ENCODE measurements around the gene SMYD4.
"Not testable (repeated sequence)": the region's sequence is repeated elsewhere in the genome, so short reads cannot be mapped to it uniquely, and the experiment has no call there.

Gene SMYD4

GRCh38 chr17:1769822-1770477 lies 59.8 kb downstream of the SMYD4 start:
- no peak for DNase-seq (ENCODE audit: low read depth)
- TF ChIP-seq, protein P1, sequence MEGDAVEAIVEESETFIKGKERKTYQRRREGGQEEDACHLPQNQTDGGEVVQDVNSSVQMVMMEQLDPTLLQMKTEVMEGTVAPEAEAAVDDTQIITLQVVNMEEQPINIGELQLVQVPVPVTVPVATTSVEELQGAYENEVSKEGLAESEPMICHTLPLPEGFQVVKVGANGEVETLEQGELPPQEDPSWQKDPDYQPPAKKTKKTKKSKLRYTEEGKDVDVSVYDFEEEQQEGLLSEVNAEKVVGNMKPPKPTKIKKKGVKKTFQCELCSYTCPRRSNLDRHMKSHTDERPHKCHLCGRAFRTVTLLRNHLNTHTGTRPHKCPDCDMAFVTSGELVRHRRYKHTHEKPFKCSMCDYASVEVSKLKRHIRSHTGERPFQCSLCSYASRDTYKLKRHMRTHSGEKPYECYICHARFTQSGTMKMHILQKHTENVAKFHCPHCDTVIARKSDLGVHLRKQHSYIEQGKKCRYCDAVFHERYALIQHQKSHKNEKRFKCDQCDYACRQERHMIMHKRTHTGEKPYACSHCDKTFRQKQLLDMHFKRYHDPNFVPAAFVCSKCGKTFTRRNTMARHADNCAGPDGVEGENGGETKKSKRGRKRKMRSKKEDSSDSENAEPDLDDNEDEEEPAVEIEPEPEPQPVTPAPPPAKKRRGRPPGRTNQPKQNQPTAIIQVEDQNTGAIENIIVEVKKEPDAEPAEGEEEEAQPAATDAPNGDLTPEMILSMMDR (conservative IDR thresholded peaks at IDR 0.05; ENCODE audit: low read depth, low read length), result no peak
- H3K4me3 ChIP-seq (ENCODE audit: low read length), result no peak overlapping the region

DNA sequence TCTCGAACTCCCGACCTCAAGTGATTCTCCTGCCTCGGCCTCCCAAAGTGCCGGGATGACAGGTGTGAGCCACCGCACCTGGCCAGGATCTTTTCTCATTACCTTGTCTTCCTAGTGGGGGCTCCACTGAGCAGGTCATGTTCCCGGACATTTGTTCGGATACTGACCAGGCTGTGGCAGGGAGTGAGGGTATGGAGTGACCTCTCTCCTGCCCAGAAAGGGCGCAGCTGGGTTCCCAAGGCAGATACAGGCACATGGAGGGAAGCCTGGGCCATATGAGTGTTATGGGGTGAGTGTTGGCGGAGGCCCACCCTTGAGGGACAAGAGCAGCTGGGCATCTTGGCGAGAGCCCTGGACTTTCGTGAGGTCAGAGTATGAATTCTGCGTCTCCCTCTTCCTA lies 62.3 kb downstream of the SMYD4 start:
- no peak overlapping the region for H3K4me3 ChIP-seq (ENCODE audit: low read length)
- TF ChIP-seq, protein P1 (conservative IDR thresholded peaks at IDR 0.05; ENCODE audit: low read depth, low read length), result peak; percentile 18
- no peak for DNase-seq (ENCODE audit: low read depth)

- no peak for DNase-seq (ENCODE audit: low read depth)
- no peak overlapping the region for H3K4me3 ChIP-seq (ENCODE audit: low read length)
- TF ChIP-seq, protein P1 (conservative IDR thresholded peaks at IDR 0.05; ENCODE audit: low read depth, low read length), result no peak
These were observed 63.1 kb downstream of the SMYD4 start for GRCh38 chr17:1766382-1767135.

GRCh38 chr17:1765576-1765975 lies 64.1 kb downstream of the SMYD4 start:
- TF ChIP-seq, protein P1 (conservative IDR thresholded peaks at IDR 0.05; ENCODE audit: low read depth, low read length), result no peak
- DNase-seq (ENCODE audit: low read depth), result no peak
- H3K4me3 ChIP-seq (ENCODE audit: low read length), result no peak overlapping the region

DNA sequence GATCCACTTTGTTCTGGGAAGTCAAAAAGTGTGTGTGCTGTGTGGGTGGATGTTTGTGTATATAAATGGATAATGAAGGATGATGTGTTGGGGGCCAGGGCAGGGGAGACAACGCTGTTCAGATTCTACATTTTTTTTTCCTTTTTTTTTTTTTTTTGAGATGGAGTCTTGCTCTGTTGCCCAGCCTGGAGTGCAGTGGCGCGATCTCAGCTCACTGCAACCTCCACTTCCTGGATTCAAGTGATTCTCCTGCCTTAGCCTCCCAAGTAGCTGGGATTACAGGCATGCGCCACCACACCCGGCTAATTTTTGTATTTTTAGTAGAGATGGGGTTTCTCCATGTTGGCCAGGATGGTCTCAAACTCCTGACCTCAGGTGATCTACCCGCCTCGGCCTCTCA lies 65.0 kb downstream of the SMYD4 start:
- DNase-seq (ENCODE audit: low read depth); H3K4me3 ChIP-seq (ENCODE audit: low read length): not testable (repeated sequence)

- peak; percentile 68 for DNase-seq (ENCODE audit: low read depth)
- peak overlapping the region; percentile 76 for H3K4me3 ChIP-seq (ENCODE audit: low read length)
- TF ChIP-seq, protein P1 (conservative IDR thresholded peaks at IDR 0.05; ENCODE audit: low read depth, low read length), result no peak
These were observed 65.4 kb downstream of the SMYD4 start for GRCh38 chr17:1764284-1764683.

DNA sequence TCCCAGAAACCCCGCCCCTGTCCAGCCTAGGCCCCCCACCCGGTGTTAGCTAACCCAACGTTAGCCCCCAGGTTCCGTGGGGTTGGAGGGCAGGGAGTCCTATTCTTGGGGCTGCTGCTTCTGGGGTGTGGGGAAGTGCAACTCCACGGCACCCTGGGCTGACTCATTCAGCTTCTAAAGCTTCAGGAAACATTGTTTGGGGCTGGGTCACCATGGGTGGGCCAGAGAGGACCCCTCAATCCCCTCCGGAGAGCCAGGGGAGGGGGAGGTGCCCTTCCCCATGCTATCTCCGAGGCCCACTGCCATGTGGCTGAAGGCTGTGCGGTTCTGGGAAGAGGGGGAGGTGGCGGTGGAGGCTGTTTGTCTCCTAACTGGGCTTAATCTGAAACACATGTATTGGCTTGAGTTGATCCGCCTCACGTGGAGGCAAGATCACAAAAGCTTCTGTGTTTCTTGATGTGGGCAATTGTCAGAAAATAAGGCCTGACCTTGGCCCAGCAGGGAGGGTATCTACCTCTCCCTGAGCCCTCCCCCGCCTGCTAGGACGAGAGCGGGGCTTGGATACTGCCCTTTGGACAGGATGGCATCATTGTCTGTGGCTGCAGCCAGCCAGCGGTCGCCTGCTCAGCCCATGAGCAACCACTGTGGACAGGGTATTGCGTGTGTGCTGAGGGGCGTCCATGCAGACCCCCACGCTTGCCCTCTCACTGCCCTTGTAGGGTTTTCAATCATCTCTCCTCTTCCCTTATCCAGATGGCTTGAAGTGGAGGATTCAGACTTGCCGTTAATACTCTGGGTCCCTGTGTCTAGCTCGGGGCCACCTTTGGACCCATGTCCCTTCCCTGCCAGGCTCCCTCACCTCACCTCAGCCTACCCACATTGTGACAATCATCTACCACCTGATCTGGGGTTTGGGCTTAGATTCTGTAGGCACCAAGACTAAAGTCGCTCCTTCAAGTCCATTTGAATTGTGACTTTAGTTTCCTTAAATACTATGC lies 66.5 kb downstream of the SMYD4 start:
- DNase-seq (ENCODE audit: low read depth), result peak; percentile 96
- H3K4me3 ChIP-seq (ENCODE audit: low read length), result peak overlapping the region; percentile 76
- TF ChIP-seq, protein P1 (conservative IDR thresholded peaks at IDR 0.05; ENCODE audit: low read depth, low read length), result no peak
